Urothelium cell line (cell line): ENCODE results near the gene SLC37A4.
"Not testable (repeated sequence)": the region's sequence is repeated elsewhere in the genome, so short reads cannot be mapped to it uniquely, and the experiment has no call there.

Source experiments
- DNase-seq: peaks from one replicate; pipeline ENCODE4 v3.0.0; 2011; ENCODE audit warnings: low spot score, mixed read lengths
- FAIRE-seq: peaks from 2 replicates; lab custom pipeline; 2011; peaks lifted over from hg19 to GRCh38; lab: Jason Lieb, UNC

SLC37A4 gene

DNA sequence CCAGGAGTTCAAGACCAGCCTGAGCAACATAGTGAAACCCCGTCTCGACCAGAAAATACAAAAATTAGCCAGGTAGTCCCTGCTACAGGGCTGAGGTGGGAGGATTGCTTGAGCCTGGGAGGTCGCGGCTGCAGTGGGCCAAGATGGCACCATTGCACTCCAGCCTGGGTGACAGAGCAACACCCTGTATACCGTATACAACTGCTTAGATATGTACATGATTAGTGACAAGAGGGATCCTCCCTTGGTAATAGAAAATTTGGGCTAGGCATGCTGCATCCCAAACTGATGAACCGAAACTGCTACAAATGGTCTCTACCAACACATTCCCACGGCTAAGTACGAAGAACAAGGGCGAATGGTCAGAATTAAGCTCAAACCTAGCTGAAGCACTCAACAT, 12.2 kb upstream of the SLC37A4 start:
- no peak for FAIRE-seq

DNA sequence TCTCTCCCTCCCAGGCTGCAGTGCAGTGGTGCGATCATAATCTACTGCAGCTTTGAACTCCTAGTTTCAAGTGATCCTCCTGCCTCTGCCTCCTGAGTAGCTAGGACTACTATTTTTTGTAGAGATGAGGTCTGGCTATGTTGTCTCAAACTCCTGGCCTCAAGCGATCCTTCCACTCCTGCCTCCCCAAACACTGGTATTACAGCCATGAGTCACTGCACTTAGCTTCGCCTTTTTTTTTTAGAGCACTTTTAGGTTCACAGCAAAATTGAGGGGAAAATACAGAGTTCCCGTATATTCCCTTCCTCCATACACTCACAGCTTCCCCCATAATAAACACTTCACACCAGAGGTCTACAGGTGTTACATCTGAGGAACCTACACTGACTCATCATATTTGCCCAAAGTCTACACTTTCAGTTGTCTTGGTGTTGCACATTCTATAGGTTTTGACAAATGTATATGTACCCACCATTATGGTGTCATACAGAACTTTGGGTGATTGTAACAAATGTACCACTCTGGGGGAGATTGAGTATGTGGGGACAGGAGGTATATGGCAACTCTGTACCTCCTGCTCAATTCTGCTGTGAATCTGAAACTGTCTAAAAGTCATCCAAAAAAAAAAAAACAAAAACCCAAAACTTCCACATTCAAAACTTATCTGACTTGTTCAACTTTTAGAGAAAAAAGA, 11.3 kb upstream of the SLC37A4 start:
- FAIRE-seq (no peak), DNase-seq (no peak)

More for the DNA sequence above, 12.2 kb upstream of the SLC37A4 start:
- DNase-seq = no peak

DNA sequence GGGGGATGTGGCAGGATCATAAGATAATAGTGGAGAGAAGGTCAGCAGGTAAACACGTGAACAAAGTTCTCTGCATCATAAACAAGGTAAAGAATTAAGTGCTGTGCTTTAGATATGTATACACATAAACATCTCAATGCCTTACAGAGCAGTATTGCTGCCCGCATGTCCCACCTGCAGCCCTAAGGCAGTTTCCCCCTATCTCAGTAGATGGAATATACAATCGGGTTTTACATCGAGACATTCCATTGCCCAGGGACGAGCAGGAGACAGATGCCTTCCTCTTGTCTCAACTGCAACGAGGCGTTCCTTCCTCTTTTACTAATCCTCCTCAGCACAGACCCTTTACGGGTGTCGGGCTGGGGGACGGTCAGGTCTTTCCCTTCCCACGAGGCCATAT, 8.8 kb upstream of the SLC37A4 start:
- not testable (repeated sequence) for FAIRE-seq, DNase-seq

DNA sequence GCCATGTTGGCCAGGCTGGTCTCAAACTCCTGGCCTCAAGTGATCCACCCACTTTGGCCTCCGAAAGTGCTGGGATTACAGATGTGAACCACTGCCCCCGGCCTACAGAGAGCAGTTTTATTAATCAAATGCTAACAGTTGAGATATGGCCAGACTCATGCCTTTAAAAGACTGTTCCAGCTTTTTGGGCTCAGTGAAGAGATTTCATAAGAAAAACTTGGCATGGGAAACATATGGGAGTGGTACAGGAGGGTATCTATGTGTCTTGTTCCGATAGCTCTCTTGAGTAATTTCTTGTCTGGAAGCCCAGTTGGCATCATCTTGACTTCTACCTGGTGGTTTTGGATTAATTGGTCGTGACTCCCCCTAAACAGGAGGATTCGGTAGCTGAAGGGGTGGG, 8.2 kb upstream of the SLC37A4 start:
- no peak for DNase-seq
- no peak for FAIRE-seq

DNA sequence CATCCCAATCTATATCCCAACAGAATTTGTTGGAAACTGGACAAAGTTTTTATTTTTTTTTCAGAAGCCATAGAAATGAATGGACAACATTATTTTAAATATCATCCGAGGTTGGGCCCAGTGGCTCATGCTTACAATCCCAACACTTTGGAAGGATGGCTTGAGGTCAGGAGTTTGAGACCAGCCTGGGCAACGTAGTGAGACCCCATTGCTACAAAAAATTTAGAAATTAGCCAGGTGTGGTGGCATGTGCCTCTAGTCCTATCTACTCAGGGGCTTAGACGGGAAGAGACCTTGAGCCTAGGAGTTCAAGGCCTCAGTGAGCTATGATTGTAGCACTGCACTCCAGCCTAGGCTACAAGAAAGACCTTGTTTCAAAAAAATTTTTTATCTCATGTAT, 4.1 kb upstream of the SLC37A4 start:
- DNase-seq (no peak), FAIRE-seq (no peak)

DNA sequence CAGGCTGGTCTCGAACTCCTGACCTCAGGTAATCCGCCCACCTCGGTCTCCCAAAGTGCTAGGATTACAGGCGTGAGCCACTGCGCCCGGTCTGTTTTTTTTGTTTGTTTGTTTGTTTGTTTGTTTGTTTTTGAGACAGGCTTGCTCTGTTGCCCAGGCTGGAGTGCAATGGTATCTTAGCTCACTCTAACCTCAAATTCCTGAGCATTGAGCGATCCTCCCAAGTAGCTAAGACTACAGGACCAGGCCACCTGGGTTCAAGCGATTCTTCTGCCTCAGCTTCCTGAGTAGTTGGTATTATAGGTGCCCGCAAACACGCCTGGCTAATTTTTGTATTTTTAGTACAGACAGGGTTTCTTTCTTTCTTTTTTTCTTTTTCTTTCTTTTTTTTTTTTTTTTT, 2.7 kb upstream of the SLC37A4 start:
- DNase-seq, FAIRE-seq: not testable (repeated sequence)

DNA sequence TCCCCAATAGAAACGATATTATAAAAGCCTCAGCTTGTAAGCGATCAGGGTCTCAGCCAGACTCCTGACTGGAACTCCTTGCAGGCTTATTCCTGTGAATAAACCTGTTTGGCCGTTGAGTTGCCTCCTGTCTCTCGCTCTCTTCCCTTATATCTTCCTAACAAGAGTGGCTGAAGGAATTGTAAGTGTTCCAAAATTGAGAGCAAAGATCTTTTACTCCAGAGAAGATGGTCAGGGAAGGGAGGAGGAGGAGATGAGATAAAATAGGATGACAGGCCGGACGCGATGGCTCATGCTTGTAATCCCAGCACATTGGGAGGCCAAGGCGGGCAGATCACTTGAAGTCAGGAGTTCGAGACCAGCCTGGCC, 1.2 kb upstream of the SLC37A4 start:
- DNase-seq = no peak
- no peak for FAIRE-seq

DNA sequence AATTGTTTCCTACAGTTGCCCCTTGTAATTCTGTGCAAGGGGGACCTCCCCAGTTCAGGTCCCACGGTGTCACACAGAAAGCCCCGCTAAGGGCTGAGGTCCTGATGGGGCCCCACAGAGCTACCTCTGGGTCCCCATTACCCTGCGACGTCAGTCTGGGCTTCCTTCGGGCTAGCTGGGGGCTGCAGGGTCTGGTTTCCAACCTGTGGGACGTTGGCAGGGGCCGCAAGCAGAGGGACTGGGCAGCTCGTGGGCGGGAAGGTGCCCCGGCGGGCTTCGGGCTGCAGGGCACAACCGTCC, 698 bp downstream of the SLC37A4 start:
- DNase-seq (no peak), FAIRE-seq (no peak)

DNA sequence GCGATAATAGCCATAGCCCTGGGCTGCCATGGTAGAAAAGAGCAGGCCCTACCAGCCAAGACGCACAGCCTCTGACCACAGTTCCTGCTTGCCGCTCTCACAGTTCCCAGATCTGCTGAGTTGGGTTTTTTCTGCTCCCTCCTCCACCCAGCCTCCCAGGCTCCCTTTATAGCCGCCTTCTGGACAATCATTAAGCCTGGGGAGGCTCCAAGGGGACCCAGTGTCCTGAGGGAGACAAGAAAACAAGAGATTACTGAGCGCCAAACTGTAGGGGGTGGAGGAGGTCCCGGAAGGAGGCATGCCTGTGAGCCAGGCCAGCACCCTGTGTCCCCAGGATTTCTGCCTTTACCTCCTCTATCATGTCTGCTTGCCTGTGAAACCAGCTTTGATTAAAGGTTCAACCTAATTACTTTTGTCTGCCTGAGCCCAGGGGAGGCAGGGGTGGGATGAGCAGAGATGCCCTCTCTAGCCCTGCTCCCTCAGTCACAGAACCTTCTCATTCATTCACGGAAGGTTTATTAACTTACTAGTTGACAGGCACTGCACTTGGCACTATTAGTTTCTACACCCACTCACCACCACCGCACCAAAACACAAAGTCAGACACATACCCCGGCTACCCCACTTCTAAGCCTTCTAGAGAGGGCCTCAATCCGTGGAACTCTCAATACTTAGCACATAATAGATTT, 1.2 kb downstream of the SLC37A4 start:
- DNase-seq = no peak
- no peak for FAIRE-seq

DNA sequence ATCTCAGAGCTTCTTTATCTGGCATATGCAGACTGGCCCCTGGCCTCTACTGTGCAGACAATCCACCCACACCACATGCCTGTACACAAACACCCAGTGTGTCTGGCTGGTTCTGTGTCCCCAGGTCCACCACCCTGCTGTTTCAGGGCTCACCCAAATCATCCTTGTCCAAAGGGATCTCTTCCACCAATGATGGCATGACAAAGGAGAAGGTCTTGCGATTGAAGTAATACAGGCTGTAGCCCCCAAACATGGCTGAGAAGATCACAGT, 1.7 kb downstream of the SLC37A4 start:
- FAIRE-seq (no peak), DNase-seq (no peak)

DNA sequence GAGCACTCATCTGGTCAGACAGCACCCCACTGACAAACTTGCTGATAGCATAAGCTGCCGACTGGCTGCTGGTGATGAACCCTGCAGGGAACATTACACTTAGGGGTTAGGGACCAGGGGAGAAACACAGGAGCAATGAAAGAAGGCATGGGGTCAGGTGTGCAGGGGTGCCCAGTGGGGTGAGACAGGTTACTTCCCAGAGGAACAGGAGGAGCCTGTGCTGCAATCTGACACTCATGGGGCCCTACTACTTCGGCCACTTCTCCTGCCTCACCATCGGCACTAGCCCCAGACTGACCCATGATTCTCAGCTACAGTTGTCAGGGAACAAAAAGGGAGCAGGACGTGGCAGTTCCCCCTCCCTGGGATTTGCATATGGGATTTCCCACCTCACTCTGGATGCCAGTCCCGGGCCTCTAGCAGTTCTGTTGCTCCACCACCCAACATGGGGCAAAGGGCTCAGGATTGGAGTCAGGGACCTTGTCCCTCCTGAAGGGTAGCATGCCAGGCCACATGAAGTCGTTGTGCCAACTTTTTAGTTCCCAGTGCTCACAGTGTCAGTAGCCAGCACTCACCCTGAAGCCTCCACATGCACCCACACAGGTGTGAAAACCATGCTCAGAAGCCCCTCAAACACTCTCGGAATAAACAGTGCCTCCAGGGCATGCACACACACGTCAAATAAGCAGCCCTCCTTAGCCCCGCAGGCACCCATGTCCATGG, 2.2 kb downstream of the SLC37A4 start:
- DNase-seq = no peak
- no peak for FAIRE-seq

DNA sequence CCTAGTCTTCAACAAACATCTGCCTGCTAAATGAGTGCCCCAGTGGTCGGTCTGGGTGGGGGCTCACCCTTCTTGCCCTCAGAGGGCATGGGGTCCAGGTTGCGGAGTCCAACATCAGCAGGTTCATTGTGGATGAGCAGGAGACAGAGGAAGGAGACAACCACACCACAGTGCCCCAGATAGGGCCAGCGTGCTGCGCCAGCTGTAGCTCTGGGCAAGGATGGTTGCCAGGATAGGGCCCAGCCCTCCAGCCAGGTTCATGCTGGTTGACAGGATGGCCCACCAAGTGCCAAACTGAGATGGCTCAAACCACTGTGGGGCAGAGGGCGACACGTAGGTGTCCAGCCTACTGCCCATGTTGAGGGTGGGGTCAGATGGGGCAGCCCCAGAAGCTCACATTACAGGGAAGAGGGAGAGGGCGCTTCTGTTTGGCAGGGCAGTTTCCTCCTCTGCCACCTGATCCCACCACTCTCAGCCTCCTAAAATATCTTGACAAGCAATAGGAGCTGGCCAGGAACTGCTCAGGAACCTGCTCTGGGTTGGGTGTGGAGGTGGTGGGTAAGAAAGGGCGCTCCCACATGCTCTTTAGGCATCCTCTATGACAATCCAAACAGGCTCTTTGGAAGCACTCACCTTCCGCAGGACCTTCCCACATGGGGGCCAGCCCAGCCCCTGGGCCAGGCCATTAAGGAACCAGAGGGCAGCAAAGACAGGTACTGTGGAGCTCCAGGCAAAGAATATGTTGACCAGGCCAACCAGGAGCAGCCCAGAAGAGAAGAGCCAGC, 2.9 kb downstream of the SLC37A4 start:
- FAIRE-seq (no peak), DNase-seq (no peak)

DNA sequence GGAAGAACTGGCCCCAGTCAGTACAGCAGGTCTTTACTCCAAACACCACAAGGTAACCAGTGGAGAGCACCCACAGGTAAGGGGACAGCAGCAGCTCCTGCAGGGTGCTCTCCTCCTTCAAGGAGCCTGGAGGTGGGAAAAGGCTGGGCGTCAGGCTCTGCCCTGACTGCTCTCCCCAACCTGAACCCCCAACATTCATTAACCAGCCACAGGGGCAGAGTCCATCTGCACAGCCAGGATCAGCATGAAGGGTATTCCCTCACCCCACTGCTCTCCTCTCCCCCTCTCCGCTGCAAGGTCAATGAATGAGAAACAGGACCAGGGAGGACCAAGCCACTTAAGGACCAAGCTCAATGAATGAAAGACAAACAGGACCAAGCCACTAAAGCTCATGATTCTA, 3.7 kb downstream of the SLC37A4 start:
- FAIRE-seq (no peak), DNase-seq (no peak)

DNA sequence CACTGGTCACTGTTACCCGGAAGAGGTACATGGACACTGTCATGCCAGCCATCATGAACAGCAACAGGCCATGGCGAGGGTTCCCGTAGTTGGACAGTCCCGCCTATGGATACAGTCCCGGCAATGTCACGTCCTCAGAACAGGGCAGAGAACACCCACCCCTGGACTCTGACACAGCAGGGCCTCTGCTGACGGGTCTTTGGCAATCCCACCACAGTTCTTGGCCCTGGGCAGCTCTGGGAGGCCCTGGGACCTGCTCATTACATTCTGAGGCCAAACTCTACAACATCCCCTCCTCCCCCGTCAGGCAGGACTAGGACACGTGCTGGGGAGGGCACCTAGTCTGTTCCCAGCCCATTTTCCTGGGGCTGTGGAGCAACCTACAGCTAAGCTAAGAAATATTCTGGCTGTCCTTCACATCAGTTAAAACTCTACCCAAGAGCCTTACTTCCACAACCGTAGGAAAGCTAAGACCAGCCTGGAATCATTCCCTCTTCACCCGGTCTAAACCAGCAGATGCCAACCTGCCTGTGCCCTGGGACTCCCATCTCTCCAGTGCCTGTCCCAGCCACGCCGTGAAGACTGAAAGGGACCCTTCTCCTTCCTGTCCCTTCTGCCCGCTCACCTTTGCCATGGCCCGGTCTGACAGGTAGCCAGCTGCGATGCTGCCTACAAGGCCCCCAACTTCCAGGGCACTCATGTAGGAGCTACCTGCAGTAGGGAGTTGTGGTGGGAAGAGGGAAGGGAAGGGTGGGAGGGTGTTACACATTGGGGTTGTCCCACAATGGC, 4.5 kb downstream of the SLC37A4 start:
- FAIRE-seq (no peak), DNase-seq (no peak)

DNA sequence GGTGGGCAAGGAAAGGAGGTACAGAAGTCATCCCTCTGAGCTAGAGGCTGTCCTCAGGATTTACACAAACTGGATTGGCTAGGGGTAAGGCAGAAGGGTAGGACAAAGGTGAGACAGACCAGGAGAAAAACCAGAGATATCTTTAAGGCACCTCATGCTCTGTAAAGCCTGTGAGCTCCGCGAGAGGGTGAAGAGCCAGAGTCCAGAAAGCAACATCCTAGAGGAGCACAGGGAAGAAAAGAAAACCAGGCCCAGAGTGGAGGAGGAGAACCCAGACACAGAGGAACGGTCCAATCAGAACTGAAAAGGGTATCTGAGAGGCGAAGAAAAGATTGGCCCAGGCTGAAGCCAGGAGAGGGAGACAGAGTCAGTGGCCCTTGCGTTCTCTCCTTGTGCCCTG, 5.1 kb downstream of the SLC37A4 start:
- no peak for DNase-seq
- FAIRE-seq = no peak

DNA sequence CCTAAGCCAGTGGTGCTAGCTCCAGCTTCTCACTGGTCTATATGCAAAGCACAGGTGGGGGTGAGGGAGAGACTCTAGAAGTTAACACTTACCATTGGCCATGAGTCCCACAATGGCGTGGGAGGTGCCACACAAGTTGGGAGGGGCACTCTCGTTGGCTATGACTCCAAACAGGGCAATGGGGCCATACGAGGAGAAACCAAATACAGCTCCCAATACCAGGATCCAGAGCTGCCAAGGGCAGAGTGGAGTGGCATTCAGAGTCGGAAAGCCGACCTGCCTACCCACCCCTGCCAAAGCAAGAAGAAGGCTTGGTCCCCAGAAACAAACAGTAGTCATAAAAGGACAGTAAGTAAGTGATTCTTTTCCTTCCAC, 5.6 kb downstream of the SLC37A4 start:
- DNase-seq (no peak), FAIRE-seq (no peak)

DNA sequence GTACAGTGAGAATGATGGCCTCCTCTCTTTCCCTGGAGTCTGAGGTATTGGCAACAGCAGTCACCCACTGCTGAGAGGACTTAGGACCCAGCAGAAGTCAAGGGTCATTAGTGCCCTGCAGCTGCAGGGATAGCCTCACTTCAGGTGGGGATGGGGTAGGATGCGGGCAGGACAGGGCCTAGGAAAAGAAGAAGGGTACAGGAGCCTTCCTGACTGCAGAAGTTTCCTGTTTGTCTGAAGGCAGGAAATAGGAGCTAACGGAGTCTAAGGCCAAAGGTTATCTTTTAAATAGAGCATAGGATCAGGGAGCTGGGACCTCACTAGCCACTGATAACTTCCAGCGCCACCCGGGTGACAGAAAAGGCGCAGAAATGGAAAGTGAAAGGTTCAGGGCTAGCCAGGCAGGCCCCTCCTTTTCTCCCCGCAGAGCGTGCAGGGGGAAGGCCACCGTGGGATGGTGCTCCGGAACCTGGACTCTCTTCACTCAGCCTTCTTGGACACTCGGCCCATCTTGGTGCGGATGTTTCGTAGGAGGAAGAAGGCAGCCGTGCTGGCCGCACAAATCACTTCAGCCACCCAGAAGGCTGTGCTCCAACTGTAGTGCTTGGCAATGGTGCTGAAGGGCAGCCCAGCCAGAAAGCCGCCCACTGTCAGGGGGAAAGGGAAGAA, 6.1 kb downstream of the SLC37A4 start:
- no peak for DNase-seq
- FAIRE-seq = no peak

DNA sequence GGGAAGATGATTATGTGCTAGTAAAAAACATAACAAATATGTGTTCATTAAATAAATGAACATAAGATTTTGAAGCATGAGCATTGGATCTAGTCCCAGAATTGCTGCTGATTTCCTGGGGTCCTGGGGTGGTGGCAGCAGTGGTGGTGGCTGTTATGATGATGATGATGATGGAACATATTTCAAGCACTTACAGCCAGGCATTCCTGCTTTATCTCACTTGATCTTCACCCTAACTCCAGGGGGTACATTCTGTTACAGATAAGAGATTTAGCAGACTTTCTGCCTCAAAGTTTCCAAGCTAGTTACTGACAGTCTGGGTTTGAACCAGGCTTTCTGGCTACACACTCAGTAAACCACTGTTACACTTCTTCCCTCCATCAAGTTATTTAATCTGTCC, 6.9 kb downstream of the SLC37A4 start:
- DNase-seq = no peak
- FAIRE-seq = no peak

DNA sequence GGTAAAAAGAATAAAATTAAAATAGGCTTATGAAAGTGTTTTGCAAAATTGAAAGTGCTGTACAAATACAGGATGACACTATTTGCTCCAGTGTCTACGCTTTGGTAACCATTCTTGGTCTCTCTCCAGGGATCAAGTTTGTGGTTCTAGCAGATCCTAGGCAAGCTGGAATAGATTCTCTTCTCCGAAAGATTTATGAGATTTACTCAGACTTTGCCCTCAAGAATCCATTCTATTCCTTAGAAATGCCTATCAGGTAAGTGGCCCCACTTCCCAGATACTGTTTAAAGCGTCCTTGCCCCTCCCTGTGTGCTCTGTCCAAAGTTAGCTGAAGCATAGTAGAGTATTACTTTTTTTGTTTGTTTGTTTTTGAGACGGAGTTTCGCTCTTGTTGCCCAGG, 9.0 kb downstream of the SLC37A4 start:
- DNase-seq (no peak), FAIRE-seq (no peak)

DNA sequence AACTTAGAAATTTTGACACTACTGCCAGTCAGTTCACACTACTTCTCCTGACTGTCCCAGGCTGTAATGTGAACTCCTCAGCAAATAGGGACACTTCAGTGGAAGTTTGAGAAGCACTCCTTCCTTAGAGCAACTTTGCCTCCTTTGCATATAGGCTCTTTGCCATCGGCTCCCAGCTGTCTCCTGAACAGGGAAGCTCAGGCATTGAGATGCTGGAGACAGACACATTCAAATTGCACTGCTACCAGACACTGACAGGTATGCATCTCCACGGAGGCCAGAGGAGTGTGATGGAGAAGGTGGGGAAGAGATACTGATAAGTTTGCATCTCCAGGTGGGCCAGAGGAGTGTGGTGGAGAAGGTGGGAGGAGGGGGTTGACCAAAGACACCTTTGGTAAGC, 10.7 kb downstream of the SLC37A4 start:
- FAIRE-seq (no peak), DNase-seq (no peak)
